Measurements from ENCODE around the gene INO80D.

The INO80D gene

GRCh38 chr2:205976120-205976814 is 109.7 kb downstream of the INO80D start:
- DNase-seq: no peak

DNA sequence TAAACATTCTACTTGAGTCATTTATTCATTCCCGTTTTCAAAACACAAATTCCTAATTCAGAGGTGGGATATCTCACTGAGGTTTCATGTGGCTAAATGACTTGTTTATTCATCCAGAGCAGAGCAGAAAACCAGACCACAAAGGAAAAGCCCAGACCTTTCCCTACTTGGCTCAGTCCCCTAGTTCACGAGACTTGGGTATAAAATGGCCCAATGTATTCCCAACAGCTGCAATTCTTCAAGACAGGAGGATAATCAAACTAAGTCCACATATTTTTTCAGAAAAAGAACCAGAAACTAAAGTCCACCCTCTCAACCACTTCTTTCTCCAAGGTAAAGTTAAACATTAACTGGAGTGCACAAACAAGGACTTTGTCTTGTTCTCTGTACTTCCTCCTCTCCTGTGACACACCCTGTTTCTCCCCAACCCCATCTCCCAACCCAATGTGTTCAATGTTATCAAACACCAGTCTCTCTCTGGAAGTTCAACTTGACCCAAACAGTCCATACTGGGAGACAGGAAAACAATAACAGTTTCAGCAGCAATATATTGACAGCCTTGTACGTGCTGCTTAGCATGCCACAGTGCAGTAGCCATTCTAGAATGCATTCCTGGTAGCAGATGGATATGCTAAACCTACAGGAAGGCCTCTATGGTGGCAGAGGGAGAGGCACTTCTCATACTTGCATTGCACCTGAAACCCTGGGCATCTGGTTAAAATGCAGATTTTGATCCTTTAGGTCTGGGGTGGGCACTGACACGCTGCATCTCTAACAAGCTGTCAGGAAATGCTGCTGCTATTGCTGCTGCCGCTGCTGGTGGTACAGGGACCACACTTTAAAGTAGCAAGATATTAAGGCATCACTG is 110.7 kb downstream of the INO80D start:
- DNase-seq: no peak

DNA sequence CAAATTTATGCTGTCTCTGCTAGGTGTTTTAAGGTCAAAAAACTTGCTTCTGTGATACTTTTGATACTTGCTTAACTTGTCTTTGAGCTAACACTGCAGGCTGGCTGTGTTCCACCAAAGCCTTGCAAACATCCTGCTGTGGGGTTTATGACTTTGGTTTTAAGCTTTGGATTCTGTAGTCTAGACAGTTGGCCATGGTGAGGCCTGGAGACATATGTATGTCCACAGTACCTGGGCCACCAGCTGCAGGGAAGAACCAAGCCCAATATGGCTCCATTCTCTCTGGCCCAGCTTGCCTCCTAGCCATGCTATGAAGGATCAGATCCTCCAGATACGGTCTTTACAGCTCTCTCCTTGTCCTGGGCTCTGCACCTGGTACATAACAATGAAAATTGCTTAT is 113.9 kb downstream of the INO80D start:
- DNase-seq: no peak

- DNase-seq: no peak
These were observed 115.6 kb downstream of the INO80D start for GRCh38 chr2:205970348-205970747.

- DNase-seq: no peak
These were observed 116.4 kb downstream of the INO80D start for GRCh38 chr2:205969584-205969983.

GRCh38 chr2:205967391-205968075 is 118.4 kb downstream of the INO80D start:
- no peak for DNase-seq

DNA sequence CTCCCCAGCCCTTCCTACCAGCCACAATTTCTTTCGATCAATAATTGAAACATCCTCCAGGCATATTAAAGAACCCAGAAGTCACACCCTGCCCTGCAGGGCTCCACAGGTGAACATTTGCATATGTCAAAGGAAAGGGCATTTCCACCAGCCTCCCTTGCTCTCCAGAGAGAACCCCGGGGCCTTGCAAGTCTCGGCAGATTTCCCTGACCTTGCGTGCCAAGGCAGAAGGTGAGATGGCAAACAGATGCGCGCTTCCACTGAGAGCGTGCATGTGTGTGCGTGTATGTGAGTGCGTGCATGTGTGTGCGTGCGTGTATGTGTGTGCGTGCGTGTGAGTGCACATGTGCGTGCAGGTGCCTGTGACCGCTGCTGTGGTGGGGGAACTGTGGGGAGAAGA is 120.3 kb downstream of the INO80D start:
- no peak for DNase-seq

GRCh38 chr2:205964111-205964761 is 121.7 kb downstream of the INO80D start:
- no peak for DNase-seq

DNA sequence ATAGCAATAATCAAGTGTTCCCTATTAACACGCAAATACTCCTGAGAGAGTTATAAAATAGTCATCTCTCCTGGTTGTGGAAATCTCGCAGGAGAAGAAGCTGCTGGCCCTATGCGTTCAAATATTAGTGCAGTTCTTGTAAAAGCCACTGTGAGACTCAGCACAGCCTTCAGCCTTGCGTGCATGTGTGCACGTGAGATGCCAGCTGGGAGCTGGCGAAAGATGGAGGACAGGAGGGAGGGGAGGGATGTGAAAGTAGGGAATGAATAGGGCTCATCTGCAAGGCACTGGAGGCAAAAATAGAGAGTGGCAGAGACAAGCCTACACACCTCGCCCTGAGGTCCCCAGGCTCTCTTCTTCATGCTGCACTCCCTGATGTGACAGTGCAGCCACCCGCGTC is 126.5 kb downstream of the INO80D start:
- DNase-seq: no peak

DNA sequence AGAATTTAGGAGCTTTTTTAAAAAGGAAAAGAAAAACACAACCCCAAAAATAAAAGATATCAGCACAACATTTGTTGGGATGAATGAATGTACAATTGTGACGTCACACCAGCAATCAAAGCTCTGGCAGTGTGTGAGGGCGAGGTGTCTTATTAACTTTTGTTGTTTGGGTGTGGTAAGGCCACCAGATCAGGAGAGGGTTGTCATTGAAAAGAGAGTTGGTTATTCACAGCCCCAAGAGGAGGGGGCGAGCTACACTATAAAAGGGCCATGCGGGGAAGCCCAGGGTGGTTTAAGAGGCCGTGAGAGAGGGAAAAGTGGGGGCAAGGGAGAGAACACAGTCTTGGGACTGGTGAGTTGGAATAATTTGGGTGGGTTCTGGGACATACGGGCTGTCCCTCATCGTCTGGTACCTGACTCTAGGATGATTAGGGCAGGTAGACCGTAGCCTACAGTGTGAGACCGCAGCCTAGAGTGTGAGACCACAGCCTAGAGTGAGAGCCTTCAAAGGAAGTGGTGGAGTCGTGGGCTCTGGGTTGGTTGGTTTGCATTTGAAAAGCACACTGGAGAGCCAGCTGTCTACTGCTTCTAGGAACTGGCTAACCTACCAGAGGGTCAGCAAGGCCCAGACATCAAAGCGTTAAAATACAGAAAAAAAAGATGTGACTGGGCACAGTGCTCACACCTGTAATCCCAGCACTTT is 128.4 kb downstream of the INO80D start:
- DNase-seq: no peak

DNA sequence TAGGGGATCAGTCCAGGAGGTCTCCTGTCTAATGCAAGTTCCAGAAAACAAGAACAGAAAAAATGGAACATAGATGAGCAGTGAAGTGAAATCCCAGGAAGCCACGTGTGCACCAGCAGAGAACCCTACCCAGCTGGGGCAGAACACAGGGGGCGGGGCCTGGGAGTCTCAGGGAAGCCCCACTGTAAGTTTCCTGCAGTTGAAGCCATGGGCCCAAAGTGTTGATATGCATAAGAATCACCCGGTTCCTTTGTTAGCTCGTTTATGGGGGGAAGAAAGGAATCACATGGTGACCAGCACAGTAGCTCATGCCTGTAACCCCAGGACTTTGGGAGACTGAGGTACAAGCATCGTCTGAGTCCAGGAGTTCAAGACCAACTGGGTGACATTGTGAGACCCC is 131.3 kb downstream of the INO80D start:
- DNase-seq: no peak

DNA sequence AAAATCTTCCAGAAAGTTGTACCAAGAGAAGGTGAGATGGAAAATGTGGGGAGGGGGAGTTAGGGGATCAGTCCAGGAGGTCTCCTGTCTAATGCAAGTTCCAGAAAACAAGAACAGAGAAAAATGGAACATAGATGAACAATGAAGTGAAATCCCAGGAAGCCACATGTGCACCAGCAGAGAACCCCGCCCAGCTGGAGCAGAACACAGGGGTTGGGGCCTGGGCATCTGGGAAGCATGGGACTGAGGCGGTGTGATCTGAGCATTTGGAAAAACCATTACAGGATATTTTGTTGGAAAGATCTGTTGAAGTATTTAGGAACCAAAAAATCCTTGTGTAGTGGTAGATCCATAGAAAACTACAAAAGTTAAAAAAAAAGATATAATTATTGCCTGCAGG is 133.7 kb downstream of the INO80D start:
- DNase-seq: no peak

- no peak for DNase-seq
These were observed 137.1 kb downstream of the INO80D start for GRCh38 chr2:205948883-205949282.

- DNase-seq: no peak
These were observed 137.5 kb downstream of the INO80D start for GRCh38 chr2:205948496-205948837.

GRCh38 chr2:205947621-205948495 is 138.1 kb downstream of the INO80D start:
- DNase-seq: no peak

DNA sequence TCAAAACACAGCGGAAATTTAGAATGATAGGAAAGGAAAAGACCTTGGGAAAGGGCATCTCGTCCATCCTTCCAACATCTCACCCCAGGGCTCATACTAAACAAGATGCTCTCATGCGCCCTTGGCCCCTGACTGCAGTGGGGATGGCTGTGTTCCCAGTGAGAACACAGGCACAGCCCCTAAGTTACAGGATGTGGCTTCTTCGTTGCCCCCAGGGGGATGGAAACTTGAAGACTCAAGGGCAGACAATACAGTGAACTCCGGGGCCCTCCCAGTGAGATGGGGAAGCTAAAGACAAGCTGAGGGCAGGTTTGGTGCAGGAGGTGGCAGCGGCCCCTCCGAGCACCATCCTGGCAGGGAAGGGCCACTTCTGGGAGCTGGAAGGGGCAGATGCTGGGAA is 139.7 kb downstream of the INO80D start:
- DNase-seq: no peak
